Measurements from ENCODE around the gene OR6S1.

DNA sequence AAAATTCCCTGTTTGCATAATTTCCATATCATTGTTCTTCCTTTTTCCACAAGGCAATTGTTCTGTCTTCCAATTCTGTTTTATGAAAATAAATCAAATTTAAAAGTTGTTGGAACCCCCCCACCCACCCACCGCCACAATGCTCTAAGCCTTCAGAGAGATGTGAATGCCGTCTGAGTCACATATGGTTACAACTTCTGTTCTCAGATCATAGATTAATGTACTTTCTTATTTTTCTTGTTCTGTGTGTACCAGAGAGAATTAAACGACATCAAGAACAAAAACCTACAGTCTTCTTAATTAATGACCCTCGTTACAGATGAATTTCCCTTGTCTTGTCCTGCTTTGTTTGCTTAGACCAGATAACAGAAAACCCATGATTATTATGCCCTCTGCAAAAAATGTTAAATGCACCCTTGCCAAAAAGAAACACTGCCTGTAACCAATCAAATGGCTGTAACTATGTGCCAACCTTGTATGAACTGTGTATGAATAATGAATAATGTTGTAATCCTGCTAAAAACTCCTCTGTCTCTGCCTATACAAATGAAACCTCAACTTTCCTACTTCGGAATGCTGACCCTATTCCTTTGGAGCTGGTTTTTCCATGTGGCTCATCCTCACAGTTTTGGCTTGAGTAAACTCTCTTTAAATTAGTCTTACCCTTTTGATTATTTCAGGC, 14.0 kb downstream of the OR6S1 start:
- TF ChIP-seq, protein P1, sequence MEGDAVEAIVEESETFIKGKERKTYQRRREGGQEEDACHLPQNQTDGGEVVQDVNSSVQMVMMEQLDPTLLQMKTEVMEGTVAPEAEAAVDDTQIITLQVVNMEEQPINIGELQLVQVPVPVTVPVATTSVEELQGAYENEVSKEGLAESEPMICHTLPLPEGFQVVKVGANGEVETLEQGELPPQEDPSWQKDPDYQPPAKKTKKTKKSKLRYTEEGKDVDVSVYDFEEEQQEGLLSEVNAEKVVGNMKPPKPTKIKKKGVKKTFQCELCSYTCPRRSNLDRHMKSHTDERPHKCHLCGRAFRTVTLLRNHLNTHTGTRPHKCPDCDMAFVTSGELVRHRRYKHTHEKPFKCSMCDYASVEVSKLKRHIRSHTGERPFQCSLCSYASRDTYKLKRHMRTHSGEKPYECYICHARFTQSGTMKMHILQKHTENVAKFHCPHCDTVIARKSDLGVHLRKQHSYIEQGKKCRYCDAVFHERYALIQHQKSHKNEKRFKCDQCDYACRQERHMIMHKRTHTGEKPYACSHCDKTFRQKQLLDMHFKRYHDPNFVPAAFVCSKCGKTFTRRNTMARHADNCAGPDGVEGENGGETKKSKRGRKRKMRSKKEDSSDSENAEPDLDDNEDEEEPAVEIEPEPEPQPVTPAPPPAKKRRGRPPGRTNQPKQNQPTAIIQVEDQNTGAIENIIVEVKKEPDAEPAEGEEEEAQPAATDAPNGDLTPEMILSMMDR (IDR thresholded peaks at IDR 0.05; ENCODE audit: poor library complexity) = no peak
- TF ChIP-seq EZH2phosphoT487 (IDR thresholded peaks at IDR 0.05; ENCODE audit: low read depth, severe bottlenecking, unreplicated experiment) (no peak), EZH2 (IDR thresholded peaks at IDR 0.05; ENCODE audit: borderline replicate concordance) (no peak)

Data from hepatocyte (in vitro differentiated cells).